HL-60/S4 treated with retinoic acid at 250 ng/mL for 4 days and 3 days (cell line): ENCODE measurements around the gene IFNGR2.
"Not testable (repeated sequence)": the region's sequence is repeated elsewhere in the genome, so short reads cannot be mapped to it uniquely, and the experiment has no call there.

Source experiments
- in situ Hi-C: fragments of 300-500 bp; cut with MboI; formaldehyde crosslinking; loops from 2 replicates; pipeline ENCODE4 v1.7.0; 2022; ENCODE audit warnings: low sequenced_read_pairs

IFNGR2 gene

GRCh38 chr21:33401630-33401992 is 1.6 kb upstream of the IFNGR2 start:
- in situ Hi-C loops = no loop called here

- in situ Hi-C loops = no loop called here
These were observed 923 bp upstream of the IFNGR2 start for GRCh38 chr21:33402001-33402979.

GRCh38 chr21:33403786-33404585 is 773 bp downstream of the IFNGR2 start:
- in situ Hi-C loops = no loop called here

- in situ Hi-C loops = no loop called here
These were observed 3.3 kb downstream of the IFNGR2 start for GRCh38 chr21:33406493-33406892.

- in situ Hi-C loops = no loop called here
These were observed 8.8 kb downstream of the IFNGR2 start for GRCh38 chr21:33411949-33412430.

- in situ Hi-C loops = not testable (repeated sequence)
These were observed 9.2 kb downstream of the IFNGR2 start for GRCh38 chr21:33412439-33412831.

- in situ Hi-C loops = no loop called here
These were observed 9.8 kb downstream of the IFNGR2 start for GRCh38 chr21:33412832-33413519.

GRCh38 chr21:33414068-33414467 is 10.9 kb downstream of the IFNGR2 start:
- in situ Hi-C loops = no loop called here

- in situ Hi-C loops = no loop called here
These were observed 11.7 kb downstream of the IFNGR2 start for GRCh38 chr21:33414926-33415325.

GRCh38 chr21:33418691-33419090 is 15.5 kb downstream of the IFNGR2 start:
- in situ Hi-C loops = no loop called here

- in situ Hi-C loops = no loop called here
These were observed 16.4 kb downstream of the IFNGR2 start for GRCh38 chr21:33419538-33420123.

GRCh38 chr21:33421713-33422393 is 18.6 kb downstream of the IFNGR2 start:
- in situ Hi-C loops = no loop called here

- in situ Hi-C loops = no loop called here
These were observed 21.0 kb downstream of the IFNGR2 start for GRCh38 chr21:33424214-33424613.

GRCh38 chr21:33425825-33426224 is 22.6 kb downstream of the IFNGR2 start:
- in situ Hi-C loops = no loop called here

GRCh38 chr21:33427051-33427450 is 23.8 kb downstream of the IFNGR2 start:
- in situ Hi-C loops = no loop called here

- in situ Hi-C loops = no loop called here
These were observed 25.5 kb downstream of the IFNGR2 start for GRCh38 chr21:33428669-33429068.

- in situ Hi-C loops = no loop called here
These were observed 27.6 kb downstream of the IFNGR2 start for GRCh38 chr21:33430858-33431257.

- in situ Hi-C loops = no loop called here
These were observed 29.3 kb downstream of the IFNGR2 start for GRCh38 chr21:33432496-33432895.

- in situ Hi-C loops = no loop called here
These were observed 29.8 kb downstream of the IFNGR2 start for GRCh38 chr21:33433001-33433400.

- in situ Hi-C loops = no loop called here
These were observed 30.4 kb downstream of the IFNGR2 start for GRCh38 chr21:33433425-33434114.
